ACHN (cell line): ENCODE results near the gene NUCB2.

Experiments
- DNase-seq: peaks from one replicate; pipeline ENCODE4 v3.0.0-alpha.2; 2015
- in situ Hi-C: cut with HindIII; loops from 2 replicates; pipeline ENCODE4 v1.10.0; 2017; ENCODE audit warnings: low sequenced_read_pairs, low pct_ligation_motif_present, low pct_unique_long_range_greater_than_20kb

NUCB2 gene

DNA sequence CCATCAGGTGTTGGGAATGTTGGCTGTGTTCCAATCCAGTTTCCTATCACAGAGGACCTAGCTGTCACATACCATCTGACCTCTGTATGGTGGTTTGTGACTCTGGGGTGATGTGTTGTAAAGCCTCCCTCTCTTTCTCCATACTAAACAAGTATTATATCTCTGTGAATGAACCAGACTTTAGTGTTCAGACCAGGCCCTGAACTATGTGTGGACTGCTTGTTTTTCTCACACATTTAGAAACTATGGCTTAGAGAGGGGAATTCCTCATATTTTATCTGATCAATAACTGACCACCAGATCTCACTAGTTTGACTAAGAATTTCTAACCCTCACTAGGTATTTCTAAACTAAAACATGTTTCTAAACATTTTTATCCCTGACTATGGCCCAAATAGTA, 92.6 kb downstream of the NUCB2 start:
- in situ Hi-C loops = no loop called here
- DNase-seq = no peak

DNA sequence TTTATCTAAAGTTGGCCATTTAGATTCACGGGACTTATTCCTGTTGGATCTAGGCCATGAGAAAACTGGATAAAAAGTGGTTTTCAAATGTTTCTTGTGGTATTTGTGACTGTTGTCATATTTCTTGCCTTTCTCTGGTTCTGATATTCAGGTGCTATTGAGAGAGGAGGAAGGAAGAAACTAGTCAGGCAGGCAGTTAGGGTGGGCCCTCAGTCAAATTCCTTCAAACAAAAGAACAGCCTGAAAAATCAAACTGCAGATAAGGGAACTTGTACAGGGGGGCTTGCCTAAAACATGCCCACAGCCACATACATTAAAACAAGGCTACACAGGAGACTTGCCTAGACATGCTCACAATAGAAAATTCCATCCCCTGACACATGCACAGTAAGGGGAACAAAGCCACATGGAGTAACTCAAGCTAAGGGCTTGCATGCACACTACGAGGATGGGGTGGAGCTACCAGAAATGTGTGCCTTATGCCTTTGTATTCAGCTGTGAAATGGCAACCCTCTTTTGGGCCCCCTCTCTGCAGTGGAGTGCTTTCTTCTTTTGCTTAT, 93.2 kb downstream of the NUCB2 start:
- no peak for DNase-seq
- in situ Hi-C loops = no loop called here

DNA sequence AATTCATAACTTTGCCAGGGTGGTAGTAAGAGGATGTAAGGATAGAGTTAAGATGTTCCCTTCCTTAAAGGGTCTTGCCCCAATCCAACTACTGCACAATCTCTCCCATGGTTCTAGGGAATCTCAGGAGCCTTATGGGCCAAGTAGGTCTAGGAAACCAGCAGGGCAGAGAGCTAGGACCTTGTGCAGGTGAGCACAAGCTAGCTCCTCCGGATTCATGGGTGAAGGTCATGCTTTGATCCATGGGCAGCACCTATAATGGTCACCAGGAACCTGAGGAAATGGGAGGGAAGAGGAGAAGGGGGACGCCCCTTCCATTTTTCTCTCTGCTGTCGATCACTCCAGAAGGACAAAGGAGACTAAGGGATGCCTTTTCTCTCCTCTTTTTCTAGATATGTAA, 95.1 kb downstream of the NUCB2 start:
- DNase-seq = peak; percentile 37

DNA sequence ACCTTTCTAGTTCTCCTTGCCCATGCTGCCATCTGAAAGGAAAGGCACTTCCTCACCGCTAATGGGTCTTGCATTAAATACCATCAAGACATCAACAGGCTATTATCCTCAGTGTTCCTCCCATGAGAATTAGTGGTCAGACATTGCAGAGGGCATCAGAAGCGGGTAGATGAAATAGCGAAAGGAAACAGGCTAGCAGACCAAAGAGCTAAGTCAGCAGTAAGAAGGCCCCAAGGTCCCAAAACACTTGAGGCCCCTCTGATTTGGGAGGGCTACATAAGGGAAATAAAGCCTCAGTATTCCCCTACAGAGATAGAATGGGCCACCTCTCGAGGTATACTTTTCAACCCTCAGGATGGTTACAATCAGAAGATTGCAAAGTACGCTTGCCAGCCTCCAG, 99.0 kb downstream of the NUCB2 start:
- in situ Hi-C loops = no loop called here

More for the DNA sequence above, 95.1 kb downstream of the NUCB2 start:
- in situ Hi-C loops = no loop called here

DNA sequence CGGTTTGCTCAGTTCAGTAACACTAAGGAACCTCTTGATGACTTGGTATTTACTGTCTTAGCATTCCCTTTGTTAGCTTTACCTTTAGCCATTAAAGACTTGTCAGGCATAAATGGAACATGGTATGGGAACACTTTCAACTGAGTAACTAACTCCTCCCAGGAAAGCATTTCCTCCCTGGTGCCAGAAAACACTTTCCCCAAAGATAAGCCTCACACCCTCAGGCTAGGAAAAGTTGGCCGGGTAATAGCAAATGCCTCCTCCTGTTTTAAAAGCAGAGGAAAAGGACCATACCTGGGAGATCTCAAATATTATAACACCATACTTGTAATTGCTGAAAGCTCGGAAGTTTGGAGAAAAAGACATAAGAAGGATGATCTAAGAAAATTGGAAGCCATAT, 100.0 kb downstream of the NUCB2 start:
- no peak for DNase-seq
- in situ Hi-C loops = no loop called here

More for the DNA sequence above, 99.0 kb downstream of the NUCB2 start:
- no peak for DNase-seq

DNA sequence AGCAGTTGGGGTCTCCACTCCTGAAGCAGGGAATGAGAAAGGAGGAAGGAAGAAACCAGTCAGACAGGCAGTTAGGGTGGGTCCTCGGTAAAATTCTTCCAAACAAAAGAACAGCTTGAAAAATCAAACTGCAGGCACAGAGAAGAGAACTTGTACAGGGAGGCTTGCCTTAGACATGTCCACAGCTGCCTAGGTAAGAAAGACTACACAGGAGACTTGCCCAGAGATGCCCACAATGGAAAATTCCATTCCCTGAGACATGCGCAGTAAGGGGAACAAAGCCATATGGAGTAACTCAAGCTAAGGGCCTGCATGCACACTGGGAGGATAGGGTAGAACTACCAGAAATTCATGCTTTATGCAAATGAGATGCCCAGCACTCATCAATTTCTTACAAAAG, 102.1 kb downstream of the NUCB2 start:
- in situ Hi-C loops = no loop called here
- DNase-seq = no peak

DNA sequence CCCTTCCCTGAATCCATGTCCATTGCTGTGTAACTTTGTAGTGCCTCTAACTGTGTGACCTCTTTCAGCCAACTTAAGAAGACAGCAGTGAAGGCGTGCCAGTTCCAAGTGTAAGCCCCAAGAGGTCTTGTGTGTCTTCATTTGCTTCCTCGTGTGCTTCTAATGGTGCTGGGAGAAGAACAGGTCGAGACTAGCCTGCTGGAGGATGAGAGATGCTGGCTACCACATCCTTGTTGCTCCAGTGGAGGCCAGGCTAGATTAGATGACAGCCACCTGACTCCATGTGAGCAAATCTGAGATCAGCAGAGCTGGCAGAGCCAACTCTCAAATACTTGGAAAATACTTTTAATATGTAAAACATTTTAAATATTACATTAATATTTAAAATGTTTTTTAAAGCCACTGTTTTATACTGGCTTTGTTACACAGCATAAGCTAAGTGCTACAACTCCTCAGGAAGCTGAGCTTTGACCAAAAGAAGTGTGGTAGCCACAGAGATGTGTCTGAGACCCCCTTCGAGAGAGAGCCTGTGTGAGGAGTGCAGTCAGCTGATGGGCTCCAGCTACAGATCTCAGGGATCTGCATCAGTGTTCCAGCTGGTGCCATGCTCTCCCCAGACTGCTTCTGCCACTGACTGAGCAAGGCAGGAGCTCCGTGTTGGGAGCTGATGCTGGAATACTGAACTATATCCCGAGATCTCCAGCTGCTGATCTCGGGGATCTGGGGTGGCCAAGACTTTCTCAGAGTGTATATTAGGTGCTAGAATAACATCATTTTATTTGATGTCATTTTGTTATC, 103.0 kb downstream of the NUCB2 start:
- no peak for DNase-seq
- in situ Hi-C loops = no loop called here

DNA sequence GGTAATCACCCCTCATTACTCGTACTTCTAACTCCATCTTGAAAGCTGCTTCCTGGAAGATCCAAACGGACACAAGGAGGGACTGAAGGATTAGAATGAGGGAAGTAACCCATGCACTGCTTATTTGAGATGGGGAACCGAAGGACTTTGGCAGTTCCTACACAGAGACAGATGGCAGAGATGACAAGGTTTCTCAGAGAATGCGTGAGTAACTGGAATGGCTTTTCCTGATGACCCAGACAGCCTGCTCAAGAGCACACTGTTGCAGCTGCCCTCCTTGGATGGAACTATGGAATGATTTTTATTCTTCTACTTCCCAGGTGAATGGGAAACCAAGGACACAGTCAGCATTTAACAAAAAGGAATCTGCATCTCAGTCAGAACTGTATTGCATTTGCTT, 104.6 kb downstream of the NUCB2 start:
- in situ Hi-C loops = no loop called here
- DNase-seq = no peak
